Measurements from ENCODE around the gene TTC31.

DNA sequence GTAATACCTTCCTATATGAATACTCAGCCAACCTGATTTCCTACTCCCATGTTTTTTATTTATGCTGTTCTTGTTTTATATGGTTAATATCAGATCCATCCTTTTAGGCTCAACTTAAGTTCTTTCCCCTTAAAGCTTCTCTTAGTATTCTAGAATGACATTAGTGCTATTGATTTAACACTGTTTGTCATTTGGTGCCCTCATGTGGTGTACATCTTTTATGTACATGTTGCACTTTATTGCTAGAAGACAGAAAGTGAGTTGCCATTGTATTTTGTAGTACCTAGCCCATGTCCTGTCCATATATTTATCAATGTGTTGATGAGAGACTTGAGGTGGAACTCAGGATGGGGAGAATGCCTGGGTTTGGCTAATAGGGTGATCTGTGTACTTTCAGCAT, 49.3 kb downstream of the TTC31 start:
- TF ChIP-seq, protein P1, sequence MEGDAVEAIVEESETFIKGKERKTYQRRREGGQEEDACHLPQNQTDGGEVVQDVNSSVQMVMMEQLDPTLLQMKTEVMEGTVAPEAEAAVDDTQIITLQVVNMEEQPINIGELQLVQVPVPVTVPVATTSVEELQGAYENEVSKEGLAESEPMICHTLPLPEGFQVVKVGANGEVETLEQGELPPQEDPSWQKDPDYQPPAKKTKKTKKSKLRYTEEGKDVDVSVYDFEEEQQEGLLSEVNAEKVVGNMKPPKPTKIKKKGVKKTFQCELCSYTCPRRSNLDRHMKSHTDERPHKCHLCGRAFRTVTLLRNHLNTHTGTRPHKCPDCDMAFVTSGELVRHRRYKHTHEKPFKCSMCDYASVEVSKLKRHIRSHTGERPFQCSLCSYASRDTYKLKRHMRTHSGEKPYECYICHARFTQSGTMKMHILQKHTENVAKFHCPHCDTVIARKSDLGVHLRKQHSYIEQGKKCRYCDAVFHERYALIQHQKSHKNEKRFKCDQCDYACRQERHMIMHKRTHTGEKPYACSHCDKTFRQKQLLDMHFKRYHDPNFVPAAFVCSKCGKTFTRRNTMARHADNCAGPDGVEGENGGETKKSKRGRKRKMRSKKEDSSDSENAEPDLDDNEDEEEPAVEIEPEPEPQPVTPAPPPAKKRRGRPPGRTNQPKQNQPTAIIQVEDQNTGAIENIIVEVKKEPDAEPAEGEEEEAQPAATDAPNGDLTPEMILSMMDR (IDR thresholded peaks at IDR 0.05), result peak in 2 of 7 experiments; percentile 8 to 11
- TF ChIP-seq POLR2A (IDR thresholded peaks at IDR 0.05) (no peak), EP300 (IDR thresholded peaks at IDR 0.05) (no peak), POLR2AphosphoS5 (IDR thresholded peaks at IDR 0.05) (no peak)

All from stomach (tissue), 4 donors.